HG02798 (cell line): ENCODE measurements around the gene SHISA9.

Experiments
- ATAC-seq: cut with Tn5 transposase; IDR thresholded peaks from one replicate; pipeline ENCODE4 v1.9.1; 2021; ENCODE audit warnings: mild to moderate bottlenecking; ENCODE audit not compliant: unreplicated experiment, poor library complexity

SHISA9 gene

DNA sequence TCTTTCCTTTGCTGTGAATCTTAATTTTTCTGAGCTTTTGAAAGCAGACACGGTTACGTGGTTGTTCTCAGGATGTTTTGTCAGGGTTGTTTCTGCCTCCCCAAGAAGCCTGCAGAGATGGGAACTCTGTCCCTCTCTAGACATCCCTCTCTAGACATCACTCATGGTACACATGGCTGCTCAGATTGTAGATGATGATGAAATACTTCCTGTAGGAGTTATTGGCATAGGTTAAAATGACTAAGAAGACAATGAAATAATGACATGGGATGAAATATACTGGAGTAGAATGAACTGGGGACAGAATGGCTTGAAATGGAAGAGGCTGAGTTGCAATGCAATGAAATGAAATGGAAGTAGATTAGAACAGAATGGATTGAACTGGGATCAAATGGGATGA lies 253.4 kb downstream of the SHISA9 start:
- ATAC-seq = no peak

DNA sequence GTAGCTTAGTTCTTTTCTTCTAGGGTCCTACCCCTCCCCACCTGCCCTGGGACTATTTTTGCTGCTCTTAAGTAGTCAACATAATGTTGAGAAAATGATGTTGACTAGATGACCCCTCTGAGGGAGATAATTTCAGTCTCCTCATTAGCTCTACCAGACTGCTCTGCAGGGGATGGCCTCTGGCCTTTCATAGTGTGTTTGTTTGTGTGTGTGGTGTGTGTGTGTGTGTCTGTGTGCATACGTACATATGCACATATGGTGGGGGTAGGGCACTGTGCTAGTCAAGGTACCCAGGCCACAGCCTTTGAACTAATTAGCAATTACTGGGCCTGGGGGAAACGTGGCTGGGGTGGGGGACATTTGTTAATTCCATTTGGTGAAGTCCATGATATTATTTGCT lies 254.0 kb downstream of the SHISA9 start:
- no peak for ATAC-seq

- no peak for ATAC-seq
Measured at GRCh38 chr16:13155780-13156179, 254.4 kb downstream of the SHISA9 start.

GRCh38 chr16:13157082-13157481 lies 255.7 kb downstream of the SHISA9 start:
- ATAC-seq = no peak

- ATAC-seq = no peak
Measured at GRCh38 chr16:13158427-13158826, 257.0 kb downstream of the SHISA9 start.

DNA sequence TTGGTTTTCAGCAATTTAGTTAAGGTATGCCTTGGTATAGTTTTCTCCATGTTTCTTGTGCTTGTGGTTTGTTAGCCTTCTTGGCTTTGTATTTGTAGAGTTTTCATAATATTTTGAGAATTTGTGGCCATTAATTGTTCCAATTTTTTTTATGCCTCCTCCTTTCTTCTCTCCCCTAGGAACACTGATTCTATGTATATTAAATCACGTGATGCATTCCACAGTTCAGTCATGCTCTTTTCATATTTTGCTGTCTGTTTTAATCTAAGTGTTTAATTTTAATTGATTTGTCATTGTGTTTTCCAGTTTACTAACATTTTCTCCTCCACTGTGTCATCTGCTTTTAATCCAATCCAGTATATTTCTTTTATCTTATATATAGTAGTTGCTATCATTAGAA lies 263.6 kb downstream of the SHISA9 start:
- no peak for ATAC-seq

DNA sequence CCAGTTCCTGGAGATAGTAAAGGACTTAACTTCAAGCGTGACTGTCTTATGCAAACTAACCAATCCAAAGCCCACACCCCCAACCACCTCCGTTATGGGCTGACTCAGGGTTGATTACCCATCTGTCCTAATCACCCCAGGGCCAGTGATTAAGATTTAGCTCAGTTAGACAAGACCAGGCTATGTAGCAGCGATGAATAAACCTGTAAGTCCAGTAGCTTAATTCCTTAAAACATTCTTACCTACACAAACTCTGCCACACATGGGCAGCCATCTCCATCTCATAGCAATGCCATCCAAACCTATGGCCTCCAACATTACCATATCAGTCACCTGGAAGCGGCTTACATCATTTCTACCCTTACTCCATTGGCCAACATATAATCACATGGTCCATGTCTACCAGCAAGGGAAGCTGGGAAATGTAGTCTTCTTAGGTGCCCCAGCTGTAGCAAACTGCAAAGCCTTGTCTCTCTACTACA lies 266.7 kb downstream of the SHISA9 start:
- ATAC-seq = no peak

DNA sequence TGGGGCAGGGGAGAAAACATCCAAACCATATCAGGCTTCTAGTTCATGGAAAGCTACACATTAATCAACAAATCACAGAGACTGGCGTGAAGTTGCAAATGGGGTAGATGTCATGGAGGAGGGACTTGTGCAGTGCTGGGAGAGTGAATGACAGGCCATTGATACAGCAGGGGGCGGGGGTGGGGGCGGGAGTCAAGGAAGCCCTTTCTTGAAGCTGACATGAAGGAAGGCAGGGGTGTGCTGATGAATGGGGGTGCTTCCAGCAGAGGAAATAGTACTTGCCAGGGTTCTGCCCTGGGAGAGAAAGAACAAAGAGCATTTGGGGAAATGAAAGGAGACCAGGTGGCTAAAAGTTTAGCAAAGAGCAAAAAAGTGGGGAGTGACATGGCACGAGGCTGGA lies 269.9 kb downstream of the SHISA9 start:
- no peak for ATAC-seq

GRCh38 chr16:13176711-13177110 lies 275.3 kb downstream of the SHISA9 start:
- ATAC-seq = no peak

DNA sequence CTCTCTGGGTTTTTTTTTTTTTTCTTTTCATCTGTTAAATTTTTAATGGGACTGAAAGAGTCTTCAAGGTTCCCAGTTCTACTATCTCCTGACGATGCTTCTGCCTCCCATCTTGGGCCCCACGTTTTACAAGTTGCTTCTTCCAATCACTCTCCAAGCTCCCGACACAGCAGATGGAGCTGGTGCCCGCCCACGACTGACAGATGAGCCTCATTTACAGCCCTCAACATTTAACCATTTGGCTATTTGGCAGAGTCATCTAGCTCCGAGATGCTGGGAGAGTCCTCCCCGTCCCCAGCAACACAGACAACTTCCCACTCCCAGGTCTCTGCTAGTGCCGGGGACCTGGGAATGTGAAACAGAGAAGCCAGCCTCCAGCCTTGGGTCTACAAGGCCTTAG lies 276.9 kb downstream of the SHISA9 start:
- ATAC-seq = no peak

- ATAC-seq = no peak
Measured at GRCh38 chr16:13181432-13181831, 280.0 kb downstream of the SHISA9 start.

DNA sequence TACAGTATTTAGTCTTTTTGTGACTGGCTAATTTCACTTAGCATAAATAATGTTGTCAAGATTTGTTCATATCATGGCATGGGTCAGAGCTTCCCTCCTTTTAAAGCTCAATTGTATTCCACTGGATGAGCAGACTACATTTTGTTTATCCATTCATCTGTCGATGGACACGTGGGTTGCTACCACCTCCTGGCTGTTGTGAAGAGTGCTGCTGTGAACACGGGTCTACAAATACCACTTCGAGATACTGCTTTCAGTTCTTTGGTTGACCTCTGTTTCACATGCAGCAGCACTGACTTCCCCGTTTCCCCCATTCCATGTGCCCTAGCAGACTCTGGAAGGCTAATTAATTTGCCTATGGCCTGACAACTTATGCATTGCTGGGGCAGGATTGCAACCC lies 285.4 kb downstream of the SHISA9 start:
- ATAC-seq = no peak

DNA sequence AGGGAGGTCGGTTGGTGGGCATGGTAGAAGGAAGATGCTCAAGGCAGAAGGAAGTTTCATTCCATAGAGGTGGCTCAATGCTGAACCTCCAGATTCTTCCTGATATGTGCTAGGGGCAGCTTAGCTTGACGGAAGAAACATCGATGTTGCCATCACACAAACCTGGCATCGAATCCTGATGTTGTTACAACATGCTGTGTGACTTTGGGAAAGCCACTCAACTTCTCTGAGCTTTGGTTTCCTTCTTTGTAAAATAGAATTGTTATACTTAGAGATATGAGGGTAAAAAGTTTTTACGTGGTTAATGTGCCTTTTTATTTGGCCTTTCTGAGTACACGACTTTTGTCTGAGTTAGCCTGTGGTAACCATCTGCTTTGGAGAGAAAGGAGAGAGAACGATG lies 287.9 kb downstream of the SHISA9 start:
- no peak for ATAC-seq

DNA sequence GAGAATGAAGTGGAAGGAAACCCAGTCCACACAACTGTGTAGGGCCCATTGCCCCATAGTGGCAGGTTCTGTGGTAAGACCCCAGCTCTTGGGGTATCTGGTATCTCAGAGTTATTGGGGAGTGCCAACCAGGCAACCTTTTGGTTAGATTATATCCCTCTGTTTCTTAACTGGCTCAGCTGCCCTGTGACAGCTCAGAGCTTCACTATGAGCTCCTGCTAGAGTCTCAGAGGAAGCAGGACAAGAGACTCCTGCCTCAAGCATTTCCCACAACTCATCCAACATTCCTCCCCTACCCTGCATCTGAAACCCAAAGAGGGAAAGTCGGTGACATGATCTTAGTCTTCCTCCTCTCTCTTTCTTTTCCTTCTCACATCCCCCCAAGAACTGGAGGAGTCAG lies 292.3 kb downstream of the SHISA9 start:
- no peak for ATAC-seq

DNA sequence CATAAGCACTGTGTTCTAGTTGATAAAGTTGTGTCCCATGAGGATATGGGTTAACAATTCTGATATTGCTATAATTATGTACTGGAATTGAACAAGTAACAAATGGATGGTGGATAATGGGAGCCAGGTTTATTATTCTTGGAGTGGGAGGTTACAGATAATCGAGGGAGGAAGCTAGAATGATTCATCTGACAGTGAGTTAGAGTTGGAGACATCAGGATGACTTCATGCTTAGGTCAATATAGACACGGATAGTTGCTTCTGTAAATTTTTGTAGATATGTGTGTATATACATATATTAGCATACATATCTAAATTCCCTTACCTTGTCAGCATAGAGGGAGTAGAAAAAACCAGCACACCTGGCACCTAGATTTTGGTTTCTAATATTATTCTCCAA lies 293.4 kb downstream of the SHISA9 start:
- no peak for ATAC-seq

DNA sequence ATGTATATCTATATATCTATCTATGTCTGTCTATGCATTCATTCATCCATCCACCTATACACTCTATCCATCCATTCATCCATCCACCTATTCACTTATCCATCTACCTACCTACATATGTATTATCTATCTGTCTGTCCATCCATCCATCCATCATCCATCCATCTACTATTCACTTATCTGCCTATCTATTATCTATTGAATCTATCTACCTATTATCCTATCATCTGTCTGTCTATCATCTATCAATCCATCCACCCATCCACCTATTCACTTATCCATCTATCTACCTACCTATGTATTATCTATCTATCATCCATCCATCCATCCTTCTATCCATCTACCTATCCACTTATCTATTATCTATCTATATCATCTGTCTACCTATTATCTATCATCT lies 302.3 kb downstream of the SHISA9 start:
- no peak for ATAC-seq

- no peak for ATAC-seq
Measured at GRCh38 chr16:13205352-13205751, 304.0 kb downstream of the SHISA9 start.

DNA sequence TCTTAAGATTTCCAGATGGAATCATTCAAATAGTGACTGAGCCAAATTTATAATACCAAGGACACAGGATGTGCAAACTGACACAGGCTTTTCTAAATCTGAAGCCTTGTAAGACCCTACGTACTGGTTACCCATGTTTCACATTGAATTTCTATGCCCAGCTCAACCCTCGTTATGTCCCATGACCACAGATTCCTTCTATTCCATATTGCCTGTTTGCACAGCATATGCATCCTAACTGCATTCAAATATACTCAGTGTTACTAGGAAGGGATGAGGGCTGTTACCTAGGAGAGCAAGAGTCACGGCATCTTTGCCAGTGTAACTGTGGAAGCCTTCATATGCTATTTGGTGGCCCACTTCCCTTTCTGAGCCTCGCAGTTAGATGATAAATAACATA lies 305.2 kb downstream of the SHISA9 start:
- no peak for ATAC-seq

DNA sequence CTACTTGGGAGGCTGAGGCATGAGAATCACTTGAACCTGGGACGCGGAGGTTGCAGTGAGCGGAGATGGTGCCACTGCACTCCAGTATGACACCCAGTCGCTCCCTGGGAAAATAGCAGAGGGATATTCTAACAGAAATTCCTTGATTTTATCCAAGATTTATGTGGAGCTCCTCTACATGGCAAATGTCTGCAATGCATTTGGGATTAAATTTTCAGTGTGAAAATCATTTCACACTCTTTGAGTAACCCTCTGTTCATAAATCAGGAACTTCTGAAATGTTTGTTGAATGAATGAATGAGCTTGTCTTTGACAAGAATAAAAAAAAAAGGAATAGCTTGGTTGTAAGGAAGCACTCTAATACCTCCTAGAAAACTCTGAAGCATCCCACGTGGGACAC lies 305.8 kb downstream of the SHISA9 start:
- ATAC-seq = no peak

DNA sequence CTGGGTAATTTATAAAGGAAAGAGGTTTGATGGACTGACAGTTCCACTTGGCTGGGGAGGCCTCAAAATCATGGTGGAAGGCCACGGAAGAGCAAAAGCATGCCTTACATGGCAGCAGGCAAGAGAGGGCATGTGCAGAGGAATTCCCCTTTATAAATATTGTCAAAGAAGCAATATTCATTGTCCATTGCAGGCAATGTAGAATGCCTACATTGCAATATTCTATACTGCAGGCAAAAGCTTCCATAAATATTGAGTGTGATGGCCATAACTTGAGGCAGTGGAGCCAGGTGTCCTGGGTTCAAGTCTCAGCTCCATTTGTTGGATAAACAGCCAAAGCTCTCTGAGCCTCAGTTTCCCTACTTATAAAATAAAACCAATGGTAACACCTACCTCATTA lies 322.3 kb downstream of the SHISA9 start:
- no peak for ATAC-seq

DNA sequence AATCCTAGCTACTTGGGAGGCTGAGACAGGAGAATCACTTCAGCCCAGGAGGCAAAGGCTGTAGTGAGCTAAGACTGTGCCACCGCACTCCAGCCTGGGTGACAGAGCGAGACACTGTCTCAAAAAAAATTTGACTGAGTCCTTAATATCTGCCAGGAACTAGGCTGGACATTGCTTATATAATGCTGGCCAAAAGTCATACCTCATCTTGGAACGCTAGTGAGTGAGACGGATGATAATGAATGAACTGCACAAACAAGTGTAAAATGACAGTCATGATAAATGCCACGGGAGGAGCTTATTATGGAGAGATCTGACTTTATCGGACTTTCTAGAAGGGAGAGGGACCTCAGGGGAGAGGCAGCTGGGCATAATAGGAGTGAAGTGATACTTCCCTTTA lies 327.6 kb downstream of the SHISA9 start:
- ATAC-seq = no peak

DNA sequence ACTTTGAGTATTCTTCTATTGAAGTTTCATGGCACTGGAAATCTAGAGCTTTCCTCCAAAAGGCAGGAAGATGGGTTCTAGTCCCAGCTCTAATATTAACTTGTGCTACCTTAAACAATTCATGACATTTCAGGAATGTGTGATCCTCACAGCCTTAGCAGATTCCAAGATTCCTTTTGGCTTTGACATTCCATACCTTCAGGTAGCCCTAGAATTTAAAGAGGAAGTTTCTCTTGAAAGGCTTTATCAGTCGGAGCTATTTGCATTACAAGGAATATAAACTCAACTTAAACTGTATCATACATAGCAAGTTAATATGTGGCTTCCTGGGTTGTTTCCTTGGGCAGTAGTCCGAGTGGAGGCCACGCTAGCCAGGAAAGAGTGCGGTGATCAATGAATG lies 330.0 kb downstream of the SHISA9 start:
- ATAC-seq = no peak

- no peak for ATAC-seq
Measured at GRCh38 chr16:13234999-13235398, 333.6 kb downstream of the SHISA9 start.
